Heart left ventricle (tissue), 13 donors: Measurements from ENCODE around the gene MAGI2.

ENCODE experiments used
- CTCF ChIP-seq, 12 donors: fragments of 200-600 bp; sonication (generic) in 4 of 12; IDR thresholded peaks; one replicate each; pipeline versions ENCODE4 v1.5.0 to v1.8.0; 2018 to 2022; ENCODE audit warnings: antibody characterized with exemption in 12 of 12, mild to moderate bottlenecking in 5 of 12
- POLR2A ChIP-seq, 2 donors: fragments of 450-650 bp; IDR thresholded peaks; one replicate each; pipeline ENCODE4 v1.6.1; 2017; ENCODE audit warnings: antibody characterized with exemption in 2 of 2, mild to moderate bottlenecking in 2 of 2, moderate library complexity in 2 of 2
- donor health status: ischemic (EF 13 %, LVEDD 7.1; RV severe dilation, severe dysfunction).
- donor health status: DM: no; HTN: yes; CAD: no.
- donor health status: DM: no; HTN: no; CAD: no.
- donor health status: ischemic (EF 25% LVEDD 6.9; RV normal size, moderate dysfunction).
- donor health status: ischemic (EF 25% LVEDD 5.7; RV mildly dilated, moderate dysfunction).
- donor health status: ischemic (EF 35%, LVEDD 5.7; RV mildly dilated, moderate dysfunction).
- donor health status: nonischemic (EF 11% LVEDD 7.7; RV severe dilation, severe dysfunction).
- donor health status: DM: yes; HTN: yes; CAD: no.
- donor health status: PGD.
- donor health status: ischemic (EF 29% LVEDD 5.4; RV normal size, mild dysfunction).
- donor health status: nonischemic (EF 23%, LVEDD 6.1; RV moderate dilation, normal function).

- TF ChIP-seq CTCF (IDR thresholded peaks at IDR 0.05) (no peak), POLR2A (IDR thresholded peaks at IDR 0.05) (no peak)
Observed at GRCh38 chr7:78558566-78558965, 894.9 kb downstream of the MAGI2 start.
